ENCODE data around the gene CCT7. TPM values are rescaled to one million over a fixed set of nuclear protein-coding genes. Genes with fewer than 3 reads are reported as not detected.

The CCT7 gene
- total RNA-seq, 3 donors from 2014 or later (not counting 1 experiment from before 2014, with no cell fraction given): 82.3 to 114 (median 112) TPM

- H3K36me3 Mint-ChIP-seq: no peaks in the 10 kb centered on the region
- peak overlapping the region; percentile 26 for H3K4me3 Mint-ChIP-seq
- no peaks in the 10 kb centered on the region for H3K27me3 Mint-ChIP-seq (ENCODE audit: low read depth in 2 of 2)
- Histone ChIP-seq H3K27me3 (ENCODE audit: control insufficient read depth, insufficient read depth, low read length) (no peaks in the 10 kb centered on the region), H3K36me3 (ENCODE audit: control insufficient read depth, insufficient read depth, low read length) (no peaks in the 10 kb centered on the region), H3K9me3 (ENCODE audit: control insufficient read depth, insufficient read depth, low read length) (no peaks in the 10 kb centered on the region), H3K4me3 (ENCODE audit: low read length) (no peak overlapping the region), H3K27ac (ENCODE audit: low read length) (no peak overlapping the region), H3K4me1 (ENCODE audit: control insufficient read depth, insufficient read depth, low read length) (peaks cover 8% of the 10 kb centered on the region)
- H3K9me3 Mint-ChIP-seq: no peaks in the 10 kb centered on the region
- H3K27ac Mint-ChIP-seq: no peak overlapping the region
- peaks cover 10 to 18% of the 10 kb centered on the region in 2 donors for H3K4me1 Mint-ChIP-seq
- ATAC-seq: peak in 1 of 3 donors; percentile 8
- TF ChIP-seq, protein P1, sequence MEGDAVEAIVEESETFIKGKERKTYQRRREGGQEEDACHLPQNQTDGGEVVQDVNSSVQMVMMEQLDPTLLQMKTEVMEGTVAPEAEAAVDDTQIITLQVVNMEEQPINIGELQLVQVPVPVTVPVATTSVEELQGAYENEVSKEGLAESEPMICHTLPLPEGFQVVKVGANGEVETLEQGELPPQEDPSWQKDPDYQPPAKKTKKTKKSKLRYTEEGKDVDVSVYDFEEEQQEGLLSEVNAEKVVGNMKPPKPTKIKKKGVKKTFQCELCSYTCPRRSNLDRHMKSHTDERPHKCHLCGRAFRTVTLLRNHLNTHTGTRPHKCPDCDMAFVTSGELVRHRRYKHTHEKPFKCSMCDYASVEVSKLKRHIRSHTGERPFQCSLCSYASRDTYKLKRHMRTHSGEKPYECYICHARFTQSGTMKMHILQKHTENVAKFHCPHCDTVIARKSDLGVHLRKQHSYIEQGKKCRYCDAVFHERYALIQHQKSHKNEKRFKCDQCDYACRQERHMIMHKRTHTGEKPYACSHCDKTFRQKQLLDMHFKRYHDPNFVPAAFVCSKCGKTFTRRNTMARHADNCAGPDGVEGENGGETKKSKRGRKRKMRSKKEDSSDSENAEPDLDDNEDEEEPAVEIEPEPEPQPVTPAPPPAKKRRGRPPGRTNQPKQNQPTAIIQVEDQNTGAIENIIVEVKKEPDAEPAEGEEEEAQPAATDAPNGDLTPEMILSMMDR (IDR thresholded peaks at IDR 0.05): no peak
- no peak for DNase-seq
- intact Hi-C loops (cut with micrococcal nuclease): no loop called here
- 62% methylated on average over 22 of the region's 22 CpGs for WGBS (ENCODE audit: insufficient coverage)
Measured at GRCh38 chr2:73269686-73270465, 35.8 kb downstream of the CCT7 start.

DNA sequence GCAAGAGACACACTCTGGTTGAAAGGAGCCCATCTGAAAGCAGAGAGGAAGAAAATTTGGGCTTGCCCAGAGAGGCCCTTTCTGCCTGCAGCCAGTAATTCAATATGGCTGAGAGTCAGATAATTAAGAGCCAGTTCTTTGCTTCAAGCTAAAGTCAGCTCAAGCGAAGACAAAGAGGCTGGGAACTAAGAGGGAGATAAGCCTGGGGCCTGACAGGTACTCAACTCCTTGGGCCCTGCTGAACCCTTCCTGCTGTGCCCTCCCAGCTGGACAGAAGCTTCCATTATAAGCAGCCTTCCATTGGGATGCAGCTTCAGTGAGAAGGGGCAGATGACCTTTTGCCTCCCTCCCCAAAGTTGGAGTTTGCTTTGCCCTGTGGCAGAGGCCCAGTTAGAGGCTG lies 38.2 kb downstream of the CCT7 start:
- Histone ChIP-seq H3K9me3 (ENCODE audit: control insufficient read depth, insufficient read depth, low read length) (no peaks in the 10 kb centered on the region), H3K27me3 (ENCODE audit: control insufficient read depth, insufficient read depth, low read length) (no peaks in the 10 kb centered on the region), H3K36me3 (ENCODE audit: control insufficient read depth, insufficient read depth, low read length) (no peaks in the 10 kb centered on the region), H3K4me3 (ENCODE audit: low read length) (no peak overlapping the region), H3K27ac (ENCODE audit: low read length) (no peak overlapping the region), H3K4me1 (ENCODE audit: control insufficient read depth, insufficient read depth, low read length) (peaks cover 8% of the 10 kb centered on the region)
- ATAC-seq: no peak
- H3K4me3 Mint-ChIP-seq: no peak overlapping the region
- no peaks in the 10 kb centered on the region for H3K9me3 Mint-ChIP-seq
- 93% methylated on average over 1 of the region's 1 CpG for WGBS (ENCODE audit: insufficient coverage)
- intact Hi-C loops (cut with micrococcal nuclease): no loop called here
- H3K27me3 Mint-ChIP-seq (ENCODE audit: low read depth in 2 of 2): no peaks in the 10 kb centered on the region
- TF ChIP-seq, protein P1 (IDR thresholded peaks at IDR 0.05): no peak
- no peaks in the 10 kb centered on the region for H3K36me3 Mint-ChIP-seq
- no peak overlapping the region for H3K27ac Mint-ChIP-seq
- DNase-seq: no peak
- peaks cover 10 to 18% of the 10 kb centered on the region in 2 donors for H3K4me1 Mint-ChIP-seq

DNA sequence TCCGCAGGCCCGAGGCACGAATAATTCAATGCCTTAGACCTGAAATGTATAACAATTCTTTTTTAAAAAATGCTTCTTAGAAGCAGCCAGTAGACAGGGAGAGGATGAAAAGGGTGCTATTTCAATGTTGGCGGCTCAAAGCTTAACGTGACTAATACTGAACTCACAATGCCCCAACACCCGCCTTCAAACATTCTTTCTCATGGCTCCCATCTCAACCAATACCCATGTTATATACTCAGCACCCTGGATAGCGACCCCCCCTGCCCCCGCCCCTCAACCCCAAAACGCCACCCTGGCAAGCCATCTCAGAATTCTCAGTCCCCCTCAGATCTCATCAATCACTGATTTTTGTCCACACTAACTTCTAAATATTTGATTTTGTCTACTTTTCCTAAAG lies 45.7 kb downstream of the CCT7 start:
- H3K27me3 Mint-ChIP-seq (ENCODE audit: low read depth in 2 of 2): no peaks in the 10 kb centered on the region
- H3K4me1 Mint-ChIP-seq: peaks cover 0 to 15% of the 10 kb centered on the region in 2 donors
- no peaks in the 10 kb centered on the region for H3K36me3 Mint-ChIP-seq
- H3K4me3 Mint-ChIP-seq: no peak overlapping the region
- intact Hi-C loops (cut with micrococcal nuclease): no loop called here
- Histone ChIP-seq H3K27ac (ENCODE audit: low read length) (no peak overlapping the region), H3K9me3 (ENCODE audit: control insufficient read depth, insufficient read depth, low read length) (no peaks in the 10 kb centered on the region), H3K4me3 (ENCODE audit: low read length) (no peak overlapping the region), H3K36me3 (ENCODE audit: control insufficient read depth, insufficient read depth, low read length) (no peaks in the 10 kb centered on the region), H3K4me1 (ENCODE audit: control insufficient read depth, insufficient read depth, low read length) (peaks cover 15% of the 10 kb centered on the region), H3K27me3 (ENCODE audit: control insufficient read depth, insufficient read depth, low read length) (no peaks in the 10 kb centered on the region)
- WGBS (ENCODE audit: insufficient coverage): 97% methylated on average over 9 of the region's 9 CpGs
- TF ChIP-seq, protein P1 (IDR thresholded peaks at IDR 0.05): no peak
- no peaks in the 10 kb centered on the region for H3K9me3 Mint-ChIP-seq
- DNase-seq: no peak
- no peak for ATAC-seq
- H3K27ac Mint-ChIP-seq: no peak overlapping the region

GRCh38 chr2:73281244-73281643 lies 47.1 kb downstream of the CCT7 start:
- no peak overlapping the region for H3K27ac ChIP-seq (ENCODE audit: low read length)
- DNase-seq: no peak

More at GRCh38 chr2:73281244-73281643, 47.1 kb downstream of the CCT7 start:
- Histone ChIP-seq H3K4me1 (ENCODE audit: control insufficient read depth, insufficient read depth, low read length) (peaks cover 22% of the 10 kb centered on the region), H3K36me3 (ENCODE audit: control insufficient read depth, insufficient read depth, low read length) (no peaks in the 10 kb centered on the region), H3K4me3 (ENCODE audit: low read length) (no peak overlapping the region), H3K27me3 (ENCODE audit: control insufficient read depth, insufficient read depth, low read length) (no peaks in the 10 kb centered on the region), H3K9me3 (ENCODE audit: control insufficient read depth, insufficient read depth, low read length) (no peaks in the 10 kb centered on the region)
- intact Hi-C loops (cut with micrococcal nuclease): no loop called here
- H3K9me3 Mint-ChIP-seq: no peaks in the 10 kb centered on the region
- H3K27ac Mint-ChIP-seq: no peak overlapping the region
- no peak overlapping the region for H3K4me3 Mint-ChIP-seq
- peaks cover 12 to 29% of the 10 kb centered on the region in 2 donors for H3K4me1 Mint-ChIP-seq
- no peaks in the 10 kb centered on the region for H3K27me3 Mint-ChIP-seq (ENCODE audit: low read depth in 2 of 2)
- TF ChIP-seq, protein P1 (IDR thresholded peaks at IDR 0.05): no peak
- H3K36me3 Mint-ChIP-seq: no peaks in the 10 kb centered on the region
- ATAC-seq: no peak

Data from natural killer cell (primary cell).